ENCODE data around the gene INVS. TPM values are rescaled to one million over a fixed set of nuclear protein-coding genes. Genes with fewer than 3 reads are reported as not detected.

The INVS gene
- total RNA-seq, 1 donor from 2014 or later, result 32.4 TPM

DNA sequence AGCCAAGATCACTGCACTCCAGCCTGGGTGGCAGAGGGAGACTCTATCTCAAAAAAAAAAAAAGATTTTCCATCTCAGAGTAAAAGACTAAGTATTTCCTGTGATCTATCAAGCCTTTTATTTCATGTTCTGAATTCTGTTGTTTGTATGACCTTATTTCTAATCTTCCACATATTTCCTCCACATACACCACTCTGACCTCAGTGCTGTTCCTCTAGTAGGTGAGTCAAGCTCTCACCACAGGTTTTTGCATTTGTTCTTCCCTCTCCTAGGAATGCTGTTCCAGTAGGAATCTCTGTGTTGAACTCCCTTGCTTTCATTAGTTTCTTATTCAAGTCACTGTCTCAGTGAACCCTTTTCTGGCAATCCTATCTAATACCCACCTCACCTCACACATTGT, 68.1 kb downstream of the INVS start:
- intact Hi-C loops (cut with DNase I), result no loop called here
- no peak for DNase-seq (ENCODE audit: low spot score)
- ATAC-seq, result no peak

DNA sequence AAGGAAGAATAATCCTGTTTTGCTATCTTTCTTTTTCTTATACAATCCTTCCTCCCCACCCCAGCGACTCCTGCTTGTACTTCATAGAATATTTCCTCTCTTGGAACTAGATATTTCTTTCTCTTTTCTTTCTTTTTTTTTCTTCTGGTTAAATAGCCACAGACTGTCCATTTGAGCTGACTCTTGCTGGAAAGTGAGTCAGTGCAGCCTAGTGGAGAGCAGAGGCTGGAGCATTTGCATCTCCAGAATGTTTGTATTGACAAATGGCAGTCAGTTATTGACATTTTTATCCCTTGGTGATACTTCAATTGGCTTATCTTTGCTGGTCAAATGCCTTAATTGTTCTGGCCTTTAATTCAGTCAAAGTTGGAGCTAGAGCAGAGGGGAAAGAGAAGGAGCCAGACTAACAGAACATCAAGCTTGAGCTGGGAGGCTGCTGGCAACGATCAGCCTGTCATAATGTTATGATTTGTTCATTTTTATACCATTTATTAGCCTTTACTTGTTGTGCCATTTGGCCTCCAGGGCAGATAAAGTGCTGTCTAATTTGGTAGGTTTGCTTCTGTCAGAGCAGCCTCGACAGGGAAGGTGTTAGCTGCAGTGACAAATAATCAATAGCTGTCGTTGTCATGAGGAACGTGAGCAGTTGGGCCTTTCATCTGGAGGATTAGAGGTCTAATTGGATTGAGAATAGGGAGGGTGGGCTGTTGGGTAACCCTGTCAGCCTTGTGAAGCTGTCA, 69.0 kb downstream of the INVS start:
- intact Hi-C loops (cut with DNase I), result no loop called here
- ATAC-seq (no peak), DNase-seq (ENCODE audit: low spot score) (no peak)

DNA sequence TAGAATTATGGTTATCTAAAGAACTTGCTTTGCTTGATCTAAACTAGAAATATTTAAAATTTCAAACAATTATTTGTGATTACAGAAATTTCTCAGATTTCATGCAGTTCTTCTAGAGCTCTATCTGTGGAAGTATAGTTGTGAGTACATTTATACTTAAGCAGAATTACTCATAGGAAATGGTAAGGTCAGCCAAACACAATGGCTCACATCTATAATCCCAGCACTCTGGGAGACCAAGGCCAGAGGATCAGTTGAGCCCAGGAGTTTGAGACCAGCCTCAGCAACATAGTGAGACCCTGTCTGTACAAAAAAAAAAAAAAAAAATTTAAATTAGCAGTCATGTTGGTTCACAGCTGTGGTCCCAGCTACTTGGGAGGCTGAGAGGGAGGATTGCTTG, 71.0 kb downstream of the INVS start:
- DNase-seq (ENCODE audit: low spot score) (no peak), ATAC-seq (no peak)
- intact Hi-C loops (cut with DNase I), result no loop called here

DNA sequence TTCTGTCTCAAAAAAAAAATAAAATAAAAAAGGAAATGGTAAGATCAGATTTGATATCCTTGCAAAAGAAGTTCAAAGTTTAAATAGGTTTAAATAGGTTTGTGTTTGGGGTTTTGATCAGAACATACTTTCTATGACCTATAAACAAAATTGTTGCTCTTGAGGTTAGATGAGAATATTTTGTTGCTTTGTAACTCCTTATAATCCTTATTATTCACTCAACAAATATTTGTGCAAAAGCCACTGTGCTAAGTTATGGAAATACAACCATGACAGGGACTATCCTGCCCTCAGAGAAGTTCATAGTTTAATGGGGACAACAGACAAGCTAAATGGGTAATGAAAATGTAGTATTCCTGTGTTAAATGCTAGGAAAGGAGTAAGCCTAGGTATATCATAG, 71.5 kb downstream of the INVS start:
- intact Hi-C loops (cut with DNase I), result no loop called here
- ATAC-seq, result no peak
- DNase-seq (ENCODE audit: low spot score), result no peak

DNA sequence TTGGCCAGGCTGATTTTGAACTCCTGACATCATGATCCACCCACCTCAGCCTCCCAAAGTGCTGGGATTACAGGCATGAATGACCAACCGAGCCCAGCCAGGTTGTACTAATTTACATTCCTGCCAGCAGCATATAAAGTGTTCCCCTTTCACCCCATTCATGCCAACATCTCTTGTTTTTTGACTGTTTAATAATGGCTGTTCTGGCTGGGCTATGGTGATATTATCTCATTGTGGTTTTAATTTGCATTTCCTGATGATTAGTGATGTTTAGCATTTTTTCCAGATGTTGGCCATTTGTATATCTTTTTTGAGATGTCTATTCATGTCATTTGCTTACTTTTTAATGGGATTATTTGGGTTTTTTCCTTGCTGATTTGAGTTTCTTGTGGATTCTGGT, 87.3 kb downstream of the INVS start:
- intact Hi-C loops (cut with DNase I), result no loop called here
- DNase-seq (ENCODE audit: low spot score) (no peak), ATAC-seq (no peak)

DNA sequence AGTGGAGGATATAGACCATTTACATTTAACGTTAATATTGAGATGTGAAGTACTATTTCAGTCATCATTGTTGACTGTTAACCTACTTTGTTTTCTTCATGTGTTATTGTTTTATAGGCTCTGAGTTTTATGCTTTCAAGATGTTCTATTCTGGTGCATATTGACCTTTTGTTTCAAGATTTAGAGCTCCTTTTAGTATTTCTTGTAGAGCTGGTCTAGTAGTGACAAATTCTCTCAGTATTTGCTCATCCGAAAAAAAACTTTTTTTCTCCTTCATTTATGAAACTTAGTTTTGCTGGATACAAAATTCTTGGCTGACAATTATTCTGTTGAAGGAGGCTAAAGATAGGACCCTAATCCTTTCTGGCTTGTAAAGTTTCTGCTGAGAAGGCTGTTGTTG, 91.3 kb downstream of the INVS start:
- no peak for DNase-seq (ENCODE audit: low spot score)
- intact Hi-C loops (cut with DNase I), result no loop called here
- ATAC-seq, result no peak

DNA sequence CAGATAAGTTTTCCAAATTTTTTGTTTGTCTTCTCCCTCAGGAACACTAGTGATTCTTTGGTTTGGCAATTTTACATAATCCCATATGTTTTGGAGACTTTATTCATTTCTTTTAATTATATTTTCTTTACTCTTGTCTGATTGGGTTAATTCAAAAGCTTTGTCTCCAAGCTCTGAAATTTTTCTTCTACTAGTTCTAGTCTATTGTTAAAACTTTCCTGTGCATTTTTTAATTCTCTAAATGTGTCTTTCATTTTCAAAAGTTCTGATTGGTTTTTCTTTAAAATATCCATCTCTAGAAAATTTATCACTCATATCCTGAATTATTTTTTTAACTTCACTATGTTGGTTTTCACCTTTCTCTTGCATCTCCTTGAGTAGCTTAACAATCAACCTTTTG, 92.2 kb downstream of the INVS start:
- ATAC-seq (no peak), DNase-seq (ENCODE audit: low spot score) (no peak)
- intact Hi-C loops (cut with DNase I), result no loop called here

DNA sequence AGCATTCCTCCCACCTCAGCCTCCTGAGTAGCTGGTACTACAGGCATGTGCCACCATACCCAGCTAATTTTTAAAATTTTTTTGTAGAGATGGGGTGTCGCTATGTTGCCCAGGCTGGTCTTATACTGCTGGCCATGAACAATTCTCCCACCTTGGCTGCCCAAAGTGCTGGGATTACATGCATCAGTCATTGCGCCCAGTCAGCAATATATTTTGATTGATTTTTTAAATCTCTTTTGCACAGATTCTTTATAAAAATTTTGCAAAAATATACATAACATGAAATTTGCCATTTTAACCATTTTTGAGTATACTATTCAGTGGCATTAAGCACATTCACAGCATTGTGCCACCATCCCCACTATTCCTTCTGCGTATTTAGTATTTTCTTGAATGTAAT, 94.0 kb downstream of the INVS start:
- ATAC-seq, result no peak
- DNase-seq (ENCODE audit: low spot score), result no peak
- intact Hi-C loops (cut with DNase I), result no loop called here

DNA sequence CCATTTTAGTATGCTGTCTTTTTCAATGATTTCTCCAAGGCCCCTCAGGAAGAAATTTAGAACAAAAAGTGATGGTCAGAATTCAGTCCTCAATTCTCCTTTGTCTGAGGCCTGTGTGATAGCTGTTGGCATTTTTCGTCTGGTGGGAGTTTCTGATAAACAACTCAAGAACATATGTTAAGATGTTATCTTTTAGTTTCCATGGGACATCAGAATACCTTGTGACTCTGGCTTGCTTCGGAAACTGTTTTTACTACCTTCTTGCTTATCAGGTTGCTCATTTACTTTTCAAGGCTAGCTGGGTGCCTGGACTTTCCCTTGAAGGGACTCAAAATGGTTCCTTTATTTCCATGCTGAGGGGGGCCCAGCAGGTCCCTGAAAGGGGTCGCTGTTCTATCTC, 97.2 kb downstream of the INVS start:
- DNase-seq (ENCODE audit: low spot score) (no peak), ATAC-seq (no peak)
- intact Hi-C loops (cut with DNase I), result no loop called here

DNA sequence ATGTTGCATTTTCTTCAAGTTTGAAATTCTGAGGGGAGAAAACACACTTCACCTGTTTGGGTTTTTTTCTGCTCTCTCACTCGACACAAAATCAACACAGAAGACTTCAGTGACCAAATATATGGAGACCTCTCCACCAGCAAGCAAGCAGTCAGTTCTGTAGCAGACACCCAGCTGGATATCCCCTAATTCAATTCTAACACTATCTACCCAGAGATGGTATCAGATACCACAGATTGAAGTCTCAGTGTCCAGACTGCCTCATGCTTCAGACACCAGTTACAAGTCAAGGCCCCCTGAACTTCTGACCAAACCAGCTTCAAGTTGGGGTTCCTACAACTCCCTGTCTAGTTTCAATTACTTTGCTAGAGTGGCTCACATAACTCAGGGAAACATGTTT, 97.8 kb downstream of the INVS start:
- DNase-seq (ENCODE audit: low spot score) (no peak), ATAC-seq (no peak)
- intact Hi-C loops (cut with DNase I), result no loop called here

DNA sequence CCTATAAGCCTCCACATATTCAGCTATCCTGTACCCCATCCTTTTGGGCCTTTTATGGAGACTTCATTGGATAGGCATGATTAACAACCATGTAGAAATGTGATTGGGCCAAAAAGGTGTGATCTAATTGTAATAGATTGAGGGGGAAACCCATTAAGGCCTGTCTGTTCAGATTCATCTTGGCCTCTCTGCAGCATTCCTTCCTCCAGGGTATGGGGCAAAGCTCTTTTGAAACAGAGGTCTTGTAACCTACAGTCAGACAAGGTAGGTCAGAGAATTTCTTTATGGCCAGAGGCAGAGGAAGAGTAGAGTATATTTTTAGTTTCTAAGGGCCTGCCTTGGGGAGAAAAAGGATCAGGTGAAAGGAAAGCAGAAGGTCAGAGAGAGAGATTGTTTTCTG, 98.5 kb downstream of the INVS start:
- intact Hi-C loops (cut with DNase I), result no loop called here
- DNase-seq (ENCODE audit: low spot score), result no peak
- ATAC-seq, result no peak

DNA sequence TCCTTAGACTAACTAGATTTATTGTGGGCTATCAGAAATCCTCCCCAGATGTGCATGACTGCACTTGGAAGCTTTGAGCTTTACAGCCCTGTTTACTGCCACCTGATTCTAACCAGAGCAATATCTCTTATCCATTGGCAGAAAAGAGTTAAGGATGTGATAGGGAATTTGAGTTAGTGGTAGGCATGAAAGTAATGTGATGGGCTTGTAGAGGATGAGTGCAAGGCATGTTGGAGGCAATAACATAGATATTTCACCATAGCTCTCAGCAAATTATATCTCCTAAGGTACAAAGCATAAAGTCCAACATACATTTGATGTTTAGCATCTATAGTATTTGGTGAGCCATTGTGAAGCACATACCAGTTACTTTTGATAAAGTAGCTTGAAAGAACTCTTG, 103.8 kb downstream of the INVS start:
- intact Hi-C loops (cut with DNase I), result no loop called here
- ATAC-seq, result no peak
- DNase-seq (ENCODE audit: low spot score), result no peak

DNA sequence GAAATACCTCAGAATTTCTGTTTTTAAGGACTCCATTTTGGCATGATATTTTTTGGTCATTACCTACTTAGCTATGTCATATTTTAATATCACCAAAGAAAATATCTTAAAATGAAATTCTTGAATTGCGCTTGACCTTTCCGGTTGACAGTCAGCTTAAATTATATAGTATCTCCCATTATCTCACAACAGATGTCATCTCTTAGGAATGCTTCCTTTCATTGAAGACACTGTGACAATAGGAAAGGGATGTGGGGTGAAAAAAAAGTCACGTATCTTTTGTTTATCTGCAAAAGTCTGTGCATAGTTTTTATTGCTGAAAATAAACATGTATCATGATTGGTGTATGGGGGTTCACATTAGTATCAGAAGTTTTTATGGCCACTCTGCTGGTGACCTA, 105.8 kb downstream of the INVS start:
- no peak for DNase-seq (ENCODE audit: low spot score)
- intact Hi-C loops (cut with DNase I), result no loop called here
- ATAC-seq, result no peak

DNA sequence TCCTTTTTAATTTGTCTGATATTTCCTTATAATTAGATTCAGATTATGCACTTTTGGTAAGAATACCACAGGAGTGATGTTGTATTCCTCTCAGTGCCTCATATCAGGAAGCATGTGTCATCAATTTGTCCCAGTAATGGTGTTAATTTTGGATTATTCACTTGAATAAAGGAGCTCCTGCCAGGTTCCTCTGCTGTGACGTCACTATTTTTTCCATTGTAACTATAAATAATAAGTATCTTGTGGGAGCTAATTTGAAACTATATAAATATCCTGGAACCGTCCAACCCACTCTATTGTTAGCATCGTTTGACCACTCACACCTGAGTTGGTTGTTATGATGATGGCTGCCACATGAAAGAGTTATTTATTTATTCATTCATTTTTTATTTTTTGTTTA, 107.9 kb downstream of the INVS start:
- ATAC-seq, result no peak
- no peak for DNase-seq (ENCODE audit: low spot score)

DNA sequence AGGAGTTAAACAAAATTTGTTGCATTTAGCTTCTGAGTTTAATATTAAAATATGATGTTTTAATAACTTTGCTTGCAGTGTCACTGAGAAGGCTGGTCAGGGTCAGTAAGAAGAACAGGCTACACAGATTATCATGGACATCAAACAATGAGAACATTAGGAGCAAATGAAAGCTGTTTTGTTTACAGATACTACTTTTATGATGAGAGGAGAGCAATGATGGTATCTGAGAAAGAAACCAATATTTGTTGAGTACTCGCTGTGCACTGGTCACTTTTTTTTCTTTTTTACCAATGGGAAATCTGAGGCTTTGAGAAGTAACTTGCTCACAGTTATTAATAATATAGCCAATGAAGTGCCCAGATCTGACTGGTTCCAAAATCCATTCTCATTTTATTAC, 109.6 kb downstream of the INVS start:
- ATAC-seq (no peak), DNase-seq (ENCODE audit: low spot score) (no peak)
- intact Hi-C loops (cut with DNase I), result no loop called here

More for the DNA sequence above, 107.9 kb downstream of the INVS start:
- intact Hi-C loops (cut with DNase I), result no loop called here

DNA sequence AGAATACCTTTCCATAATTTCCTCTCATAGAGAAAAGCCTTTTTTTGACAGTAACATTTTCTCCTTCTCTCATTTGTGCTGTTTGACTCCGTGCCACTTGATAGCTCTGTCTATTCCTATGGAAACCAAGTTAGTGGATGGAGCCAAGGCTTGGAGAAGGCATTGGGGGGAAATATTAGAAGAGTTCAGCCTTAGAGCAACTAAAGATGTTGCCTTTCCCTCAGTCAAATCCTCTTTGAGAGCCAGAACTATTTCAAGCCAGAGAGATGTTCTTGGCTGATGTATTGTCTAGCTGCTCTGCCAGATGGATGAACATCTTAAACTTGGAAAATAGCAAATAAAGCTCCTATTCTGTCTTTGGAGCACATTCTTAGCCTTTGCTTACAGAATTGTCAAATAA, 112.4 kb downstream of the INVS start:
- DNase-seq (ENCODE audit: low spot score) (no peak), ATAC-seq (peak; percentile 50)
- intact Hi-C loops (cut with DNase I), result no loop called here

DNA sequence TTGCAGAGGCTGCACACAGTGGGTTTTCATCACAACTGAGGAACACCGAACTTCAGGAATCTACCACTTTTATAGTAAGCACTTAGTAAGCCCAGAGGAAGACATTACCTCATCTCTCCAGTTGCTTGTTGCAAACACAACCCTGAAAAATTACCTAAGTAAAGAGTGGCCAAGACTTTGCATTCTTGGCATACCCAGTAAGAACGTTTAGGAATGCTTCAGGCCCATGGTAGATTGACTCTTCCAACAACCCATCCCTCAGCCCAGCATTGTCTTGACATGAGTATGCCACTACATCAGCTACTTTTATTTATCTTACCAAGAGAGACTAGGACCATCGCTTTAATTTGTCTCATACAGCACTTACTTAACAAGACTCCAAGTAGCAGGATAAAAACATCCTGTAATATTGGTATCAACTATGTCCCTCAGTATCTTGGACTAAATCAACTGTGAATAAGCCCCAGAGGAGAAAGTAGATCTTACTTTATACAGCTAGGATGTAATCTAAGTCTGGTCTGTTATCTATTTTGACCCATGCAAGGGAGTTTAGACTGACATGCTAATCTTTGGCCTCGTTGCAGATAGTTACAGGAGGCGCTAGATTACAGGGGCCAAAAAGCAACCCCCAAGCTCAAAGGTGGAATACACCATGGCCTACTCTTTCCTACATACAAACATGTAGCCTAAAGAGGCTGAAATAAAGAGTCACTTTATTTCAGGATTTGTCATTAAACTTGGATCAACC, 114.9 kb downstream of the INVS start:
- intact Hi-C loops (cut with DNase I), result no loop called here
- no peak for DNase-seq (ENCODE audit: low spot score)
- no peak for ATAC-seq

DNA sequence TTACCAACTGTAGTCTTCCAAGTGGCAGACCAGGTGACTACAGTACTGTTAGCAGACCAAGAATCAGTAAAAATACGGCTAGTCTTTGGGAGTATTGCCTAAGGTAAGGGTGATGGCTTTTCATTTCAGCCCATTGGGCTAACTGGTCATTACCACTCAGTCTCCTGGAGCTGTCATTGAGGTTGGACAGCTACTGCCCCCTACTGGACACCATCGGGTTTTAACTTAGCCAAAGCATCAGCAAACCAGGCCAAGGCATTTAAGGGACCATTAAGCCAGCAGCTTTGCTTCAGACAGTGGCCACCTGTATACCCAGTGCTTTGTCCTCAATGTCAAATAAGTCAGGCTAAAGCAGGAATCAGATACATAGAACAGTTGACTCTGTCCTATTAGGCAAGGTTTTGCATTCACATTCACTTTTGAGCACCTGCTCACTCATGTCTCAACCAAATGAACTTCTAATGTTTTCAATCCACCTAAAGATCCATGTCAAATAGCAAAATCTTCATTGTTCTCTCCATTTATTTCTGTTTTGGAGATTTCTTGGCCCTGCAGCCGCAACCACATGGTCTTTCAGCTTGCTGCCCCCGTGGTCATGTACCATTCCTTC, 117.2 kb downstream of the INVS start:
- no peak for DNase-seq (ENCODE audit: low spot score)
- intact Hi-C loops (cut with DNase I), result no loop called here
- peak; percentile 49 for ATAC-seq

DNA sequence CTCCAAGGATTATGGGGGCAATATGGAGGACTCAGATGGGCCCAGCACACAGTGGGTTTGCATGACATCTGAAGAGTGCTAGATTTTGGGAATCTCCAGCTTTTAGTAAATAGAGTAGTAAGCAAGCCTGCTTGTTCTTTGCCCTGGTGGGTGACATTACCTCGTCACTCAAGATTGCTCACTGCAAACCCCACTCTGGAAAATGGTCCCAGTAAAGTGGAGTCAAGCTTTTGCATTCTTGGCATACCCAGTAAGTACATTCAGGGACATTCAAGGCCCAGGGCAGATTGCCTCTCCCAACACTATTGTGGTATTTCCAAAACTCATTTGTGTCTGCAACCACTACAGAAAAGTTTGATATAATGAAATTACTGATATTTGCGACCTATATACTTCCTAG, 118.5 kb downstream of the INVS start:
- ATAC-seq, result no peak
- no peak for DNase-seq (ENCODE audit: low spot score)
- intact Hi-C loops (cut with DNase I), result no loop called here

DNA sequence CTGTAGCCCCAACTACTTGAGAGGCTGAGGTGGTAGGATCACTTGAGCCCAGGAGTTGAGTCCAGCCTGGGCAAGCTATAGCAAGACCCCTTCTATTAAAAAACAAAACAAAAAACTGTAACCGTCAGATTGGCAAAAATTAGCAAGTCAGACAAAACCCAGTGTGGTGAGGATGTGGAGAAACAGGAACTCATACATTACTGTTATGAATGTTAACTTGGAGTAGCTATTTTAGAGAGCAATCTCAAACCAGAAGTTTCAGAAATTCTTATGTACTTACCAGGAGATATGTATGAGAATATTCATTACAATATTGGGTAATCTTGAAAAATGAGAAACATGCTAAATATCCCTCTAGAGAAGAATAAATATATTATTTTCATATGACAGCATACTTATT, 120.3 kb downstream of the INVS start:
- DNase-seq (ENCODE audit: low spot score) (no peak), ATAC-seq (no peak)
- intact Hi-C loops (cut with DNase I), result no loop called here

DNA sequence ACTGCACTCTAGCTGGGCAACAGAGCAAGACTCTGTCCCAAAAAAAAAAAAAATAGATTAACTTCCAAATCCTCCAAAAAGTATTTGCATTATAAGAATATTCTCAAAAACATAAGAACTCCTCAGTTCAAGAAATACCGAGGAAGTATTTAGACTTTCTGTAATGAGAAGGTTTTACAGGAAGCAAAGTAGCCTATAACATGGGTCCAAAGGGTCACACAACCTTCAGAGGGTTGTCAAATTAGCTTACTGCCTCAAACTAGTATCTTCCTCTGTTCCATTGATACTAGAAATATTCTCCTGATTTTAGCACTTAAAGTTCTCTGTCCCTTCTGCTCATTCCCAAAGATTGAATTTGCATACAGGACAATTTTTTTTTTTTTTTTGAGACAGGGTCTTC, 121.9 kb downstream of the INVS start:
- intact Hi-C loops (cut with DNase I), result no loop called here
- DNase-seq (ENCODE audit: low spot score) (no peak), ATAC-seq (no peak)
